Thyroid gland (tissue), 4 donors: ENCODE data around the gene ATXN7. TPM values are rescaled to one million over a fixed set of nuclear protein-coding genes. Genes with fewer than 3 reads are reported as not detected.
A peak's percentile ranks its signal among the peaks of the same experiment; 100 is the strongest.

Experiments
- DNase-seq, 2 donors: peaks; one replicate each; pipeline ENCODE4 v3.0.0-alpha.2; 2019
- H3K27ac ChIP-seq, 3 donors: fragments of 200-600 bp; sonication (generic); 1 replicate in 2 of 3; 2 replicates in 1 of 3; pipeline ENCODE4 v1.5.1; 2016 to 2019; ENCODE audit warnings: mild to moderate bottlenecking in 1 of 3, moderate library complexity in 1 of 3
- H3K27me3 ChIP-seq: fragments of 200-600 bp; sonication (generic); one replicate; pipeline ENCODE4 v1.5.1; 2019
- H3K36me3 ChIP-seq, 2 donors: fragments of 200-600 bp; sonication (generic); one replicate each; pipeline ENCODE4 v1.5.1; 2016 to 2019
- H3K4me1 ChIP-seq, 2 donors: fragments of 200-600 bp; sonication (generic); one replicate each; pipeline ENCODE4 v1.5.1; 2017 to 2019
- H3K4me3 ChIP-seq, 3 donors: fragments of 200-600 bp; sonication (generic); replicated peaks in 1 of 3; 1 replicate in 2 of 3; 2 replicates in 1 of 3; pipeline ENCODE4 v1.5.1; 2016; ENCODE audit warnings: mild to moderate bottlenecking in 1 of 3
- H3K9me3 ChIP-seq: fragments of 200-600 bp; sonication (generic); one replicate; pipeline ENCODE4 v1.5.1; 2017
- CTCF ChIP-seq, 6 experiments: fragments of 200-600 bp in 3 of 6; fragments of 450-650 bp in 3 of 6; sonication (generic) in 3 of 6; IDR thresholded peaks; one replicate each; pipeline ENCODE4 v1.5.1; 2016 to 2019; ENCODE audit warnings: antibody characterized with exemption in 6 of 6, mild to moderate bottlenecking in 2 of 6, inconsistent platforms in 1 of 6, moderate library complexity in 1 of 6
- POLR2A ChIP-seq, 2 donors: fragments of 450-650 bp; IDR thresholded peaks; one replicate each; pipeline ENCODE4 v1.6.1; 2017; ENCODE audit warnings: antibody characterized with exemption in 2 of 2, mild to moderate bottlenecking in 2 of 2, moderate library complexity in 1 of 2
- WGBS, 2 donors: methylation state at CpG; one replicate each; pipeline ENCODE4 v1.1.5; 2017; 5-methylcytosine and 5-hydroxymethylcytosine counted together
- intact Hi-C: fragments of 100-400 bp; cut with DNase I; formaldehyde crosslinking; loops from one replicate; pipeline ENCODE4 v1.15.1; 2023
- total RNA-seq, 4 donors: library from RNA; depleted of rRNA; stranded (reverse); fragments of >200 nt; gene quantifications; one replicate each; pipeline ENCODE4 v1.2.3, GENCODE V29; 2016

The ATXN7 gene
- total RNA-seq, 4 donors from 2014 or later: 23.2 to 51.8 (median 33.8) TPM

- no peak overlapping the region for H3K27ac ChIP-seq
- peak; percentile 72 to 77 for DNase-seq
- 6% methylated on average over 13 to 16 of the region's 16 CpGs for WGBS, 2 donors
- H3K36me3 ChIP-seq: no peaks in the 10 kb centered on the region
- H3K27me3 ChIP-seq: no peaks in the 10 kb centered on the region
- intact Hi-C loops: loop anchor here (2.0 to 5.0 kb wide), 2 partner anchors 370 to 457 kb away; no protein-coding TSS in a partner anchor
- H3K4me3 ChIP-seq: no peak overlapping the region
- no peaks in the 10 kb centered on the region for H3K4me1 ChIP-seq
- no peaks in the 10 kb centered on the region for H3K9me3 ChIP-seq
- no peak for TF ChIP-seq POLR2A (IDR thresholded peaks at IDR 0.05)
- TF ChIP-seq CTCF (IDR thresholded peaks at IDR 0.05): peak; percentile 72 to 96 (median 88)
Measured at GRCh38 chr3:64030741-64031140, 167.1 kb downstream of the ATXN7 start.

GRCh38 chr3:64031540-64032508 lies 168.2 kb downstream of the ATXN7 start:
- intact Hi-C loops: loop anchor here (2.0 to 5.0 kb wide), 2 partner anchors 369 to 455 kb away; no protein-coding TSS in a partner anchor
- Histone ChIP-seq H3K9me3 (no peaks in the 10 kb centered on the region), H3K4me3 (no peak overlapping the region), H3K27ac (no peak overlapping the region), H3K36me3 (no peaks in the 10 kb centered on the region), H3K4me1 (no peaks in the 10 kb centered on the region), H3K27me3 (no peaks in the 10 kb centered on the region)
- no peak for DNase-seq
- TF ChIP-seq CTCF (IDR thresholded peaks at IDR 0.05) (no peak), POLR2A (IDR thresholded peaks at IDR 0.05) (no peak)
- 78 to 80% methylated on average over 13 of the region's 13 CpGs for WGBS, 2 donors

- no peak for DNase-seq
- H3K27ac ChIP-seq: no peak overlapping the region
- H3K4me3 ChIP-seq: no peak overlapping the region
- intact Hi-C loops: loop anchor here (5.0 kb wide), 1 partner anchor 454 kb away; no protein-coding TSS in a partner anchor
- no peaks in the 10 kb centered on the region for H3K27me3 ChIP-seq
- H3K4me1 ChIP-seq: no peaks in the 10 kb centered on the region
- 84 to 86% methylated on average over 2 of the region's 2 CpGs for WGBS, 2 donors
- no peaks in the 10 kb centered on the region for H3K9me3 ChIP-seq
- TF ChIP-seq POLR2A (IDR thresholded peaks at IDR 0.05) (no peak), CTCF (IDR thresholded peaks at IDR 0.05) (no peak)
- no peaks in the 10 kb centered on the region for H3K36me3 ChIP-seq
Measured at GRCh38 chr3:64033069-64033468, 169.4 kb downstream of the ATXN7 start.

GRCh38 chr3:64037084-64037483 lies 173.4 kb downstream of the ATXN7 start:
- intact Hi-C loops: no loop called here
- no peak overlapping the region for H3K27ac ChIP-seq
- H3K4me3 ChIP-seq: no peak overlapping the region
- no peaks in the 10 kb centered on the region for H3K4me1 ChIP-seq
- TF ChIP-seq CTCF (IDR thresholded peaks at IDR 0.05) (no peak), POLR2A (IDR thresholded peaks at IDR 0.05) (no peak)
- H3K9me3 ChIP-seq: no peaks in the 10 kb centered on the region
- 98% methylated on average over 7 of the region's 7 CpGs for whole genome bisulfite sequencing, 2 donors
- DNase-seq: no peak
- no peaks in the 10 kb centered on the region for H3K27me3 ChIP-seq
- H3K36me3 ChIP-seq: no peaks in the 10 kb centered on the region

GRCh38 chr3:64038253-64038767 lies 174.6 kb downstream of the ATXN7 start:
- TF ChIP-seq CTCF (IDR thresholded peaks at IDR 0.05) (no peak), POLR2A (IDR thresholded peaks at IDR 0.05) (no peak)
- Histone ChIP-seq H3K27ac (no peak overlapping the region), H3K36me3 (no peaks in the 10 kb centered on the region), H3K4me1 (no peaks in the 10 kb centered on the region), H3K9me3 (no peaks in the 10 kb centered on the region), H3K4me3 (no peak overlapping the region), H3K27me3 (no peaks in the 10 kb centered on the region)
- no peak for DNase-seq
- 68 to 71% methylated on average over 4 of the region's 4 CpGs for WGBS, 2 donors
- intact Hi-C loops: no loop called here
